Bone marrow (tissue), 2 donors: ENCODE data around the gene CDKN2D.
"Not testable (repeated sequence)": the region's sequence is repeated elsewhere in the genome, so short reads cannot be mapped to it uniquely, and the experiment has no call there.

Experiments used
- DNase-seq, 2 donors: peaks; one replicate each; lab custom pipeline; 2025; lab: John Stamatoyannopoulos, UW

CDKN2D gene

DNA sequence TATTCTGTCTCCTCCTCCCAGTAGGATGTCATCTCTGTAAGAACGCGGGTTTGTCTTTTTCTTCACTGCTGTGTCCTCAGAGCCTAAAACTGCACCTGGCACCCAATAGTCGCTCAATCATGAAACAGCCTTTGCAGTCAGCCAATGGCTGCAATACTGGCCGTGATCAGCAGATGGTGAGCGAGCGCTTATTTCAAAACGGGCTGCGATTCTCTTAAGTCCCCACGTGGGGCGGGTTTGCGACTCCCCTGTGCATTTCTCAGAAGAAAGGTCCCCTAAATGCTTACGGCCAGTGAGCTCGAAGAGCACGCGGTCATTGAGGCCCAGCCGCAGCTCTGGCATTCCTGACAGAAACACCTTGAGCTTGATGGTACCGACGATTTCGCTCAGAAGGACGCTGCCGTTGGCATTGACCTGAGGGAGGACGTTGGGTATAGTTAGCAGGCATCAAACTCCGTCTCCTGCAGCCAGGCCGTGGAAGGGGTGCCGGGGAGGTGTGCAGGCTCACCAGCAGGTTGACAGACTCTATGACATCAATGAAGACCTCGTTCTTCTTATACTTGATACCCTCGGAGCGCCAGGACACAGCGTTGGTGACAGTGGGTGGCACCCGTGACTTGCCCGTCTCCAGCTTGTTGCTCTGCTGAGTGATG is 12.3 kb upstream of the CDKN2D start:
- peak; percentile 49 to 78 for DNase-seq

DNA sequence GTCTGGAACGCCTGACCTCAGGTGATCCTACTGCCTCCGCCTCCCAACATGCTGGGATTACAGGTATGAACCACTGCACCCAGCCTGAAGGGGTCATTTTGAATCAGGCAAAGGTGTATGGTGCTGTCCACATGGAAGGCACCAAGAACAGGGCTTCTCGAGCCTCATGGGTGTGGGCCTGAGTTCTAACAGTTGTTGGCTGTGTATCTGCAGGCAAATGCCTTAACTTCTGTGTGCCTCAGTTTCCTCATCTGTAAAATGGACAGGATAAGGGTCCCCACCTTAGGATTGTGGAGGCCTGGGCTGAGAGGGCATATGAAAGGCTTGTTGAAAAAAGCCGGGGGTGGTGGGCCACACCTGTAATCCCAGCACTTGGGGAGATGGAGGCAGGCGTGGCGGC is 9.2 kb upstream of the CDKN2D start:
- no peak for DNase-seq

DNA sequence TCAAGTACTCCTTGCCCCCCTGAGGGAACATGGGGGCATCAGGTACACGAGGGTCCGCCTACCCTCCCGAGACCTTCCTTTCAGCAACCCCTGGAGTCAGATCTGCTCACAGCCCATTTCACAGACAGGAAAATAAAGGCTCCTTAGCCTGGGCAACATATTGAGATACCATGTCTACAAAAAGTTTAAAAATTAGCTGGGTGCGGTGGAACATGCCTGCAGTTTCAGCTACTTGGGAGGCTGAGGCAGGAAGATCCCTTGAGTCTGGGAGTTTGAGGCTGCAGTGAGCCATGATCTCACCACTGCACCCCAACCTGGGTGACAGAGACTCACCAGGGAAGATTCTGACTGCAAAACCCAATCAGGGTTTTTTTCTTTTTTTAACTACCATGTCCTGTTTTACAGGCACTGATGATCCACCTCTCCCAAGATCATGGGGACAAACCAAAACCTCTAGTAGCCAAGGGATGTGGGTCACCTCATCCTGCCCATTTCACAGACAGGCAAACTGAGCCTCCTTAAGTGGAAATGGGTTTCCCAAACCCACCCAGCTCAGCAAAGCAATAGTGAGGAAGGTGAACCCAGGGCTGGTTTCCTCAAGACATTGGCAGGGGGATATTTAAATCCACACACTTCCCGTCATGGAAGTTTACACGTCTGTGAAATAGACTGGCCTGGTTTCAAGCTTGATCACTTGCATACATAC is 6.4 kb upstream of the CDKN2D start:
- no peak for DNase-seq

DNA sequence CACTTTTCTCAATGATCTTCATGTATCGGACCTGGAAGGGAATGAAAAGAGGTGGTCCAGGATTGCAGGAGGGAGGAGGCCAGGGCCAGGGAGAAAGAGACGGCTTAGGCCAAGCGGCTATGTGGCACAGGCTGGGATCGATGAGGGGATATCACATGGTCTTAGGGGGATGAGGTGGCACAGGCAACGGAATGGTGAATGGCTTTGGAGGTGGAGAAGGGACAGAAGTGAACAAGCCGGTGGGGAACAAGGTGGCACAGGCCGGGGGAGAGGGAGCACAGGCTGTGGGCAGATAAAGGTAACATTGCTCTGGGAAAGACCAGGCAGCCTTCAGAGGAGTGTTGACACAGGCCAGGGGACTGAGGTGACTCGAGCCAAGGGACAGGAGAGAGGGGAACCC is 5.7 kb upstream of the CDKN2D start:
- DNase-seq: no peak

DNA sequence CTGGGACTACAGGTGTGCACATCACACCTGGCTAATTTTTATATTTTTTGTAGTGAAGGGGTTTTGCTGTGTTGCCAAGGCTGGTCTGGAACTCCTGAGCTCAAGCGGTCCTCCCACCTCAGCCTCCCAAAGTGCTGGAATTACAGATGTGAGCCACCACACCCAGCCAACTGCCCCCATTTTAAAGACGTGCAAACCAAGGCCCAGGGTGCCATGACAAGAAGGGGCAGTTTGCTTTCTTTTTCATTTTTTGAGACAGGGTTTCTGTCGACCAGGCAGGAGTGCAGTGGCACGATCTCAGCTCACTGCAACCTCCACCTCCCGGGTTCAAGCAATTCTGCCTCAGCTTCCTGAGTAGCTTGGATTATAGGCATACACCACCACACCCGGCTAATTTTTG is 5.0 kb upstream of the CDKN2D start:
- not testable (repeated sequence) for DNase-seq

DNA sequence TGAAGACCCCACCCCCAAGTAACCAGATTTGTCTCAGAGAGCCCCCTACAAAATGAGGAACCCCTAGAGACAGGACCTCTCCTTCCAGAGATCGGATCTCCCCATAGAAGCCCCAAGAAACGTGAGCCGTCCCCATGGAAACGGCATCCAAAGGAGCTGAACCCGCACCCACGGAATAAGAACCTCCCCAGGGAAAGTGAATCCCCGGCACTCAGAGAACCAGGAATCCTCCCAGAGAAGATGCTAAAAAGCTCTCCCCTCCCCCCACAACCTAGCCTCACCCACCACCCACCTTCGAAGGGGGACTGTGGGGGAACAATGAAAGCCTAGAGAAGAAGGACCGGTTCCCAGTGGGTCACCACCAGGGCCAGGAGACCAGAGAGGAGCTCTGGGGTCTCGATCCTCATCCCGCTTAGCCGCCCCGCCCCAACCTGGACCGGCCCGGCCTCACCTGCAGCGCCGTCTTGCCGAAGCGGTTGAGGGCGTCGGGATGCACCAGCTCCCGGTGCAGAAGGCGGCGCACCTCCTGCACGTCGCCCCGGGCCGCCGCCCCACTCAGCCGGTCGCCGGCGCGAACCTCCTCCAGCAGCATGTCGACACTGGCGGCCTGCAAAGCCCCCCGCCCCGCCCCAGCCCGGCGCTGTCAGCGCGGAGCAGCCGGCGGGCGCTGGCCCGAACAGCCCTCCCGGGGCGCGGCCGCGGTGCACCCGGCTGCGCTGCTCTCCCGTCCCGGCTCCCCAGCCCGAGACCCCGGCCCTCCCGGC is 535 bp downstream of the CDKN2D start:
- no peak for DNase-seq

DNA sequence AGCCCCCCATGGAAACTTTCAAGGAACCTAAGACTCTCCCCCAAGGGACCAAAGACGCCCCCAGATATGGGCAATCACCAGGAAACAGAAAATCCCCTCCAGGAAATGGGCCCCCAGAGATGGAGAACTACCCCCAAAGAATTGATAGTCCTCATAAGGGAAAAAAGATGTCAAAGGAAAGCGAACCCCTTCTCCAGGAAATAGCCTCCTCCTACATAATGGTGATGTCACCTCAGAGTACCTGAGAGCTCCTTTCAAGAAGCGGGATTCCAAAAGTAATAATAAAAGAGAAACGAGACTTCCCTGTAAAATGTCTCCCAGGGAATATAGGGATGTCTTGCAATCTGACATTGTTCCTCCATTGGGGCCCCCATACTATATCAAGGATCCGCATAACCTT is 1.1 kb downstream of the CDKN2D start:
- DNase-seq: no peak

DNA sequence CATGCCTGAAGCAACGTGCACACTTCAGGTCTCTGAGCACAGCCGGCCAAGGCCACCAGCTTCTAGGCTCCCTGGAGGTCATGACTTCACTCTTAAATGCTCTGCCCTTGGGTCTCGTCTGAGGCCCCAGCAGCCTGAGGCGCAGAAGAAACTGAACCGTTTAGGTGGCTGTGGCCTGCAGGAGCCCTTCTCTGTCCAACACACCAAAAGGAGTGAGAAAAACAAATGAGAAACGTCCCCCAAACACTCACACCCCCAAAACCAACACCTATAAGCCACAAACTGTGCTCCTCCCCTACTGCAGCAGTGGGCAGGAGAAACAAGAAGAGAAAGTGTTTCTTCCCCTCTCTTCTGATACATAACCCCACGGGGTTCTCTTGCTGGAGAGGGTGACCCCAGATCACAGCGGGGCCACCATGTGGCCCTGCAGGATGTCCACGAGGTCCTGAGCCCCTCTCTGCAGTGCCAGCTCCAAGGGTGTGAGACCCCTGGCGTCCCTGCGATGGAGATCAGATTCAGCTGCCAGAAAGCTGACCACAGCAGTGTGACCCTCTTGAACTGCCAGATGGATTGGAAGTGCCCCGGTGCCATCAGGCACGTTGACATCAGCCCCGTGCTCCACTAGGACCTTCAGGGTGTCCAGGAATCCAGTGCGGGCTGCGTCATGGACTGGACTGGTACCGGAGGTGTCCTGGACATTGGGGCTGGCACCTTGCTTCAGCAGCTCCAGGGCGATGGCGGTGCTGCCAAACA is 1.9 kb downstream of the CDKN2D start:
- peak in 1 of 2 donors; percentile 34 for DNase-seq

DNA sequence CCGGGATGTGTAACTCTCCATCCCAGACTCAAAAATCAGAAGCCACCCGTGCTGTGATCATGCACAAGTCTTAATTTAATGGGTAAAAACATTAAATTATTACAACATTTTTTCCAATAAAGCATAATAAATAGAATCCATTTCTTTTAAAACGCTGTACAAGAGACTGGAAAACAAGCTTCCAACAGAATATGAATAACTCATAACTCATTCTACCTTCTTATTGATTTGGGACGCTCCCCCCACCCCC is 2.4 kb downstream of the CDKN2D start:
- no peak for DNase-seq

DNA sequence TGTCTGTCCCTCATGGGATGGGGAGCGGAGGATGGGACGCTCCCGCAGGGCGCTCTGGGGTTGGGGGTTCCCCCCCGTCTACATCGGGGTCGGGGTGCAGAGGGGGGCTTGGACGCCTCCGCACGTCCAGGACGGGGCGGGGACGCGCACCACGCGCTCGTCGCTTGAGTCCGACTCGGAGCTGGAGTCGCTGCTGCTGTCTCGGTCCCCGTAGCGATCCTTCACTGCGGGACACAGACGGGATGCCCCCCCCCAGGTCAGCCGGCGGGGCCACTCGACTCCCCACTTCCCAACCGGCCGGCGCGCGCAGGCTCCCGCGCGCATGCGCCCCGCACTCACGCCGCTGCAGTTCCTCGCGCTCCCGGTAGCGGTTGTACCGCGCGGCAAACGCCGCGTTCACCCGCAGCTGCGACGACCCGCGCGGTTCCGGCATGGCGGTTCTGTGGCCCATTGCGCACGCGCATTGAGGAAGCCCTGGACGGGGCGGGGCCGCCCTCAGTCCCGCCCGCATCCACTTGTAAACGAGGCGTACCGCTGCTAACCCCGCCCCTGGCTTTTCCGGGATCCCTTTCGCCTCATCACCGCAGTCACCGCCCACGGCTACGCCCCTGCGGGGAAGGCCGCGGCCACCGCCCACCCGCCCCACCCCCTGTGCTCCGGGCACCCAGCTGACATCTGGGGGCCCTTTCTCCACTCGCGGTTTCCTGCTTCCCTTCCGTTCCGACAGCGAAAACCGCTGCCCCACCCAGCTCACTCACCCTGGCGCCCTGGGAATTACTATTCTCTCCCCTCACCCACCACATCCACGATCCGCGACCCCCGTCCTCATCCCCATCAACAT is 3.0 kb downstream of the CDKN2D start, which contains the start of gene KRI1:
Gene KRI1 (minus strand): TSS at position 444 of the 841 bp plus-strand sequence. CDS start 11 bp downstream, at position 433.
- peak; percentile 95 to 96 for DNase-seq

DNA sequence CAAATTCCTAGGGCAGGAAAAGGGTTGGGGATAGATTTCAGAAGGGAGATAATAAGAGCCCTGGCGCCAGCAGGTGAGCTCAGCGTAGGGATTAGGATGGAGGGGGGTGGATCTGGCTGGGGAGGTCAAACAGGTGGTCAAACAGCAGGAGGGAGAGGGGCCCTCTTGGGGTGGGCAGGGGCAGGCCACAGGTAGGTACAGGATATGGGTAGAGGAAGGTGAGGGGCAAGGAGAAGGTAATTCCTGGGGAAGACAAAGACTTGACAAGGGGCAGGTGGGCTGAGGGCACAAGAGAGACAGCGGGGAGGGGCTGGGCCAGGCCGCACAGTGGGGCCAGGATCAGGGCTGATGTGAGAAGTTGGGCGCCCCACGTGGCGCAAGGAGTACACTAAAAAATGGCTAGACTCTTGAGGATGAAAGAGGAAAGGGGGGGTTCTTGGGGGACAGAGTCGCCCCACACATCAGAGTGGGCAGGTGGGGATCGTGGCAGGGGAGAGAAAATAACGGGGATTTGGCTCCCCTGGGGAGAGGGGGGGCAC is 3.7 kb downstream of the CDKN2D start:
- DNase-seq: peak in 1 of 2 donors; percentile 47

DNA sequence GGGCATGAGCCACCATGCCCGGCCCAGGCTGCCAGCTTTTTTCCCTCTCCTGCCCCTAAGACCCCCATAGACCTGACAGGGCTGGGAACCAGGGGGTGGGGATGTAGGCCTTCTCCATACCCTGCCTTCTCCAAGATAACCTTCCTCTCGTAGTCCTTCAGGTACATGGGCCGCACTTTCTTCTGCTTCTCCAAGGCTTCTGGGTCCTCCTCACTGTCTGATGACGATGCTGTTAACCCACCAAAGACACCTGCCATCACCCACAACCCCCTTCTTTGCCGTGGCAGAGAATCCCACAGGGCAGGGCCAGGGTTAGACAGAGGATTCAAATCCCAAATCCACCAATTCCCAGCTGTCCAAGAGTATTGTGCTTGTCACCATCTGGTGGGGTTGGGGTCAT is 6.2 kb downstream of the CDKN2D start:
- DNase-seq: no peak

DNA sequence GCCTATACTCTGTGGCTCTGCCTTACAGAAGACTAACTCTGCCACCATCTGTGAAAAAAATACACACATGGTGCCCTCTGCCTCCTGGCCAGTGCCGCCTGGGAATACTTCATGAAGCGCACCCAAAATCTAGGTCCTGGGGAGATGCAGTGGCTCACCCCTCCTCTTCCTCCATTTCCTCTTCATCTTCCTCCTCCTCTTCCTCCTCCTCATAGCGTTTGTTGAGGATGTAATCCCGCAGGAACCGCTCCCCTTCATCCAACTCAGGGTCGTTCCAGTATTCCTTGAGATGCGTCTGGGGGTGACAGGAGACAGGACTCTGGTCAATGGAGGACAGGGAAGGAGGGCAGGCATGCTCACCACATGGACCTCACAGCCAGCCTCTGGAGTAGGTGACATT is 8.6 kb downstream of the CDKN2D start:
- no peak for DNase-seq

DNA sequence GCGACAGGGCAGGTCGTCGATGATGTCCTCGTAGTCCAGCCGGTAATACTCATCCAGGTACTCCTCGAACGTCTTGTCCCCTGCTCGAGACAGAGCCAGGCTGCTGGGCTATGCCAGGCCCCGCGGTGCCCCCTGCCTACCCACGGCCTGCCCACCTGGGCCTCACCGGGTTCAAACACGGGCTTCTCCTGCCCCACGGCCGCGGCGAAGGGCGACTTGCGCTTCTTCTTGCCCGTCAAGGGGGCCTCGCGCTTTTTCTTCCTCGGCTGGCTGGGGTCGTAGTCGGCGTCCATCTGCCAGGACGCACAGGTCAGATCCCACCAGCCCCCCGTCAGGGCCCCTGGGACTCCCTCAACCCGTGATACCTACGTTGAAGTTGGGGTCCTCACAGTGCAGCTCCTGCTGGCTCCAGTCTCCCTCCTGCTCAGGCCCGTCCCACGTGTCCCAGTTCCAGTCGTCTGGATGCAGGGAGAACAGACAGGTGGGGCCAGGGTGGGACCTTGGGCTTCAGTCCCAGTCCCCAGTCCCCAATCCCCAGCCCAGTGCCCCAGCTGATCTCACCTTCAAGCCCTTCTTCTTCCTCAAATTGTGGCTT is 11.1 kb downstream of the CDKN2D start:
- DNase-seq: no peak

DNA sequence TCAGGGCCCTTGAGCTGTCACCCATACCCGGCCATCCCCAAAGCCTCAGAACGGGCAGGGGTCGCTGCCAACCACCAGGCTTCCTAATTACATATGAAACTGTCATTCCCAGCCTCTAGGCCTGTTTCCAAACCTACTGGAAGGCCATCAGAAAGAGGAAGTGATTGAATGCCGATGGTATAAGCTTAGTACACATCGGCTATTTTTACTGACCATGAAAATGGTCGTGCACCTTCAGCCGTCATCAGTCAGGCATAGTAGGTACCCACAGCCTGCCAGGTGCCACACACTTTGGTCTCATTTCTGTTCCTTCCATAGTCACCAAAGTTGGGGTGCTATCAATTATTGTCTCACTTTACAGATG is 13.2 kb downstream of the CDKN2D start:
- no peak for DNase-seq

DNA sequence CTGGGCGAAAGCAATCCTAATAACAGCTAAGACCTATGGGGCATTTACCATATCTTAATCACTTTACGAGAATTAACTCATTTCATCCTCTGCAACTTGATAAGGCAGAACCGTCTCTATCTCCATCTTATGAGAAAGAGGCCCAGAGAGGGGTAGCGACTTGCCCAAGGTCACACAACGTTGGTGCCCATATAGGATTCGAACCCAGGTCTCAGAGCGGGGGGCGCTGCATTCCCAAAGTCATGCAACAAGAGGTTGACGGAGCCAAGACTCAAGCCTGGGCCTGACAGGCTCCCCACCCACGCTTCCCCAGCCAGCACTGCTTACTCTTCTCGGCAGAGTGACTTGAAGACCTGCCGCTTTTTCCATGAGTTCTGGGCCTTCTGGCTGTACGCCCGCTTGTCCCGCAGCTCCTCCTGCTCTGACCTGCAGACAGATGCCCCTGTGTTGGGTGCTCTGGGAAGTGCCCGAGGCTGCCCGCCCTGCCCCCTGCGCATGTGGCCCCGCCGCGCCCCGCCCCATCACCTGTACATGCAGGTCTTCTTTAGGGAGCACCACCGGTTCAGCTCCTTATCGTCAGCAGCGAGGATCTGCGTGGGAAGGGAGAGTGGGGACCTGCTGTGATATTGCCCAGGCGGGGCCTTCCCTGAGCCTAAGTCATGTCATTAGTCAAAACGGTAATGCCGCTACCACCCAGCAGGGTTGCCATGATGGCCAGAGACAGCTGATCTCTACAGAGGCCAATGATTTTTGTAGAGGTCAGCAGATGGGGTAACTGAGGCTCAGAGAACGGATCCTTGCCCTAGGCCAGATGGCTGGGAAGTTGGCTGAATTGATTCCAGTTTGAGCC is 13.8 kb downstream of the CDKN2D start:
- no peak for DNase-seq

DNA sequence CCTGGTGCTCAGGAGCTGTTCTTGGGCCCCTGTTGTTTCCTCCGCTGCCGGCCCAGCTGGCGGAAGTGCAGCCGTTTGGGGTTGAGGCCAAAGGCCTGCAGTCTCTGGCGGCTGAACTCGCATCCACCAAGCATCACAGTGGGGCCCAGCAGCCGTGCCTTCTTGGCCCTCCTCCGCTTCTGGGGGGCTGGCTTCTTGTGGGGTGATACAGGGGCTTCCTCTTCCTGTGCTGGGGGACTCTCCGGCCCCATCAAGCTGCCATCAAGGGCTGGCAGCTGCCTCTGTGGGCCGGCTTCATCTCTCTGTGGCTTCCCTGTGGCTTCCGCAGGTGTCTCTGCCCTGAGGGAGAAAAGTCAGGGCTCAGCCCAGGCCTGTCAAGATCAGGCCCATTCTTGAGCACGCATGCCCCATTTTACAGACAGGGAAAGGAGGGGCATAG is 14.8 kb downstream of the CDKN2D start:
- DNase-seq: peak in 1 of 2 donors; percentile 97

DNA sequence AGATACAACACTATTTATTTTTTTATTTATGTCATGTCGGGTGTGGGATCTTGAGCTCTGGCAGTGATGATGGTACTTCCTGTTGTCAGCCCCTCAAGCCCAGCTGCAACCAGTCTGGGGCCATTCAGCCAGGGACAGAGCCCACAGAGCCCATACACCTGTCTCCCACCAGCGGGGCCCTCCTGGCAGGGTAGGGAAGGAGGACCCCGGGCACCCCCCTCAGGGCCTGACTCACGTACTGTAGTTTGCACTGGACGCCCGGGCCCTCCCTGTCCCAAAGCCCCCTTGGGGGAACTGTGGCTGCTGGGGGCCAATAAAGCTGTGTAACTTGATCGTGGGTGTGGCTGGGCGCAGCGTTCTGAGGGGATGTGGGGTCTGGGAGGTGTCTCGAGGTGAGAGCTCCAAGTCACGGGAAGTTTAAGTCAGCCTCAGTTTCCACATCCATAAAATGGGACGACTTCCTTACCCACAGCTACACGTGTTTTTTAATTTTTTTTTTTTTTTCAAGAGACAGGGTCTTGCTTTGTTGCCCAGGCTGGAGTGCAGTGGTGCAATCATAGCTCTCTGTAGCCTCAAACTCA is 15.6 kb downstream of the CDKN2D start:
- no peak for DNase-seq

DNA sequence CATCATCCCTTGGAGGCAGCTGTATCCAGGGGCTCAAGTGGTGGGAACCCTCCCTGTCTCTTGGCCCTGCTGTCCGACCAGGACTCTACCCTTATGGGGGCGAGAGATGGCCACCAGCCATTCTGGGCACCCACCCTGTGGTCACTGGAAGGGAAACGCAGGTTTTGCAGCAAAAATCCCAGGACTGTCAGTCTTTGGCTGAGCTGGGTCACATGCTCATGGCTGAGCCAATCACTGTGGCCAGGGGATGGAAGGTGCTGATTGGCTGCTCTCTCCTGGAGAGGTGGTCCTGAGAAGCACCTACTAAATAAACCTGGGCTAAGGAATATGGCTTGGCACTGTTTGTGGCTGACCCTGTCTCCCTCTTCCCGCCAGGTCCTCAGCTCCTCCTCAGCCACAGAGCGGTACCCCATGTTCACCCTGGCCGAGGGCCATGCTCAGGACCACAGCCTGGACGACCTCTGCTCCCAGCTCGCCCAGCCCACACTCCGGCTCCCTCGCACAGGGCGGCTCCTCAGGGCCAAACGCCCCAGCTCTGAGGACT is 16.2 kb downstream of the CDKN2D start:
- no peak for DNase-seq
